Esophagus muscularis mucosa (tissue), 4 donors: ENCODE measurements around the gene ELOVL6.

Source experiments
- CTCF ChIP-seq, 3 experiments: fragments of 200-600 bp in 2 of 3; fragments of 450-650 bp in 1 of 3; sonication (generic) in 2 of 3; IDR thresholded peaks; one replicate each; pipeline ENCODE4 v1.5.1; 2017 to 2019; ENCODE audit warnings: antibody characterized with exemption in 3 of 3, mild to moderate bottlenecking in 2 of 3, moderate library complexity in 1 of 3
- EP300 ChIP-seq: sonication (generic); formaldehyde crosslinking; IDR thresholded peaks from one replicate; pipeline ENCODE4 v1.6.1; 2017; ENCODE audit warnings: antibody characterized with exemption
- POLR2A ChIP-seq: fragments of 450-650 bp; IDR thresholded peaks from one replicate; pipeline ENCODE4 v1.6.1; 2017; ENCODE audit warnings: antibody characterized with exemption, moderate library complexity, mild to moderate bottlenecking, low read depth
- POLR2AphosphoS5 ChIP-seq, 2 donors: sonication (generic); formaldehyde crosslinking; IDR thresholded peaks; one replicate each; pipeline ENCODE4 v1.6.1; 2017; ENCODE audit warnings: antibody characterized with exemption in 2 of 2

GRCh38 chr4:110172972-110173371 is 25.4 kb downstream of the ELOVL6 start:
- no peak for TF ChIP-seq EP300
- no peak for TF ChIP-seq POLR2A
- no peak for TF ChIP-seq CTCF (IDR thresholded peaks at IDR 0.05)
- no peak for TF ChIP-seq POLR2AphosphoS5 (IDR thresholded peaks at IDR 0.05)
